GM18498 (cell line): Measurements from ENCODE around the gene R3HDM2.
"Not testable (repeated sequence)": the region's sequence is repeated elsewhere in the genome, so short reads cannot be mapped to it uniquely, and the experiment has no call there.

Source experiments
- ATAC-seq: cut with Tn5 transposase; IDR thresholded peaks from one replicate; pipeline ENCODE4 v1.9.1; 2021; ENCODE audit warnings: mild to moderate bottlenecking, moderate library complexity; ENCODE audit not compliant: unreplicated experiment

R3HDM2 gene

GRCh38 chr12:57384478-57384877 is 46.4 kb downstream of the R3HDM2 start:
- ATAC-seq: no peak

DNA sequence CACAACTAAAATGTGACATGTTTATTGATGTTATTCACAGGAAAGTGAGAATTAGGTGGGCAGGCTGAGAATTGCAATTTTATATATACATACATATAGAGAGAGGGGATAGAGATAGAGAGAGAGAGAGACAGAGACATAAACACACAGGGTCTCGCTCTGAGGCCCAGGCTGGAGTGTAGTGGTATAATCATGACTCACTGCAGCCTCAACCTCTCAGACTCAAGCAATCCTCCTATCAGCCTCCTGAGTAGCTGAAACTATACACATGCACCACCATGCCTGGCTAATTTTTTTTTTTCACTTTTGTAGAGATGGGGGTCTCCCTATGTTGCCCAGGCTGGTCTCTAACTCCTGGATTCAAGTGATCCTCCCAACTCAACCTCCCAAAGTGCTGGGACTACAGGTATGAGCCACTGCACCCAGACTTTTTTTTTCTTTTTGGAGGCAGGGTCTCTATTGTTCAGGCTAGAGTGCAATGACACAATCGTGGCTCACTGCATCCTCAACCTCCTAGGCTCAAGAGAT is 49.1 kb downstream of the R3HDM2 start:
- no peak for ATAC-seq

GRCh38 chr12:57380300-57380699 is 50.5 kb downstream of the R3HDM2 start:
- no peak for ATAC-seq

DNA sequence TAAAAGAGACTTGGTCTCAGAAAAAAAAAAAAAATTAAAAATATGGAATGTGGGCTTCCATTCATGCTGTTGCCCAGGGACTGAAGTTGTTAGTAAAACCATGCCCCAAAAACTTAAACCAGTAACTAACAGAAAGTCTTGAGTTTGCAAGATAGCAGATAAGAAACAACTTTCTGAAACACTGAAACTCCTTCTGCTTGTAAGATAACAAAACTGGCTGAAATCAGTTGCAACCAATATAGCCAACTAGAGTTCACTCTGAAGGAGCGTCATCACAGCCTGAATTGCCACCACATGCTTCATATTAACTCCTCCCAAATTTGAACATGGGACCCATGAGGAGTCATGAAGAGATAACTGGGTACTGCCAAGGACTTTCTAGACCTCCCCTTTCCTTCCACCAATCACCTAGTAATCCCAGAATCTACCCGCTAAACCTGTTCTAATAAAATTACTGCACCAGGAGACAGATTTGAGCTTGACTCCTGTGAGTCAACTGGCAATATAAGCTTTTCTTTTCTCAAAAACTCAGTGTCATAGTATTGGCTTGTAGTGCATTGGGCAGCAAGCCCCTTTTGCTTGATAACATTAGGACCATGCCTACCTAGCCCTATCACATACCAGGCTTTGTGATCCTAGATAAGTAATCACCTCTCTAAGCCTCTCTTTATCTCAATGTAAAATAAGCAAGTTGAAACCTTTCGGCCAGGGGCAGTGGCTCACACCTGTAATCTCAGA is 53.6 kb downstream of the R3HDM2 start:
- ATAC-seq: no peak

GRCh38 chr12:57372233-57372632 is 58.6 kb downstream of the R3HDM2 start:
- ATAC-seq: no peak

- no peak for ATAC-seq
These were observed 60.1 kb downstream of the R3HDM2 start for GRCh38 chr12:57370696-57371095.

DNA sequence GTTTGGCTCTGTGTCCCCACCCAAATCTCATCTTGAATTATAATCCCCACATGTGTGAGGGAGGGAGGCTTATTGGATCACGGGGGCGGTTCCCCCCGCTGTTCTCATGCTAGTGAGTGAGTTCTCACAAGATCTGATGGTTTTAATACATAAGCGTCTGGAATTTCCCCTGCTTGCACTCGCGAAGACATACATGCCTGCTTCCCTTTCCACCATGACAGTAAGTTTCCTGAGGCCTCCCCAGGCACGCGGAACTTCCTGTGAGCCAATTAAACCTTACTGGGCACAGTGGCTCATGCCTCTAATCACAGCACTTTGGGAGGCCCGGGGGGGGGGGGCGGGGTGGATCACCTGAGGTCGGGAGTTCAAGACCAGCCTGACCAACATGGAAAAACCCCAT is 60.8 kb downstream of the R3HDM2 start:
- no peak for ATAC-seq

- ATAC-seq: no peak
These were observed 61.6 kb downstream of the R3HDM2 start for GRCh38 chr12:57369202-57369601.

- no peak for ATAC-seq
These were observed 62.3 kb downstream of the R3HDM2 start for GRCh38 chr12:57368349-57369095.

GRCh38 chr12:57367121-57367520 is 63.7 kb downstream of the R3HDM2 start:
- ATAC-seq: no peak

GRCh38 chr12:57366315-57366714 is 64.5 kb downstream of the R3HDM2 start:
- ATAC-seq: no peak

- not testable (repeated sequence) for ATAC-seq
These were observed 66.7 kb downstream of the R3HDM2 start for GRCh38 chr12:57364156-57364555.

GRCh38 chr12:57360468-57360867 is 70.4 kb downstream of the R3HDM2 start:
- ATAC-seq: no peak

DNA sequence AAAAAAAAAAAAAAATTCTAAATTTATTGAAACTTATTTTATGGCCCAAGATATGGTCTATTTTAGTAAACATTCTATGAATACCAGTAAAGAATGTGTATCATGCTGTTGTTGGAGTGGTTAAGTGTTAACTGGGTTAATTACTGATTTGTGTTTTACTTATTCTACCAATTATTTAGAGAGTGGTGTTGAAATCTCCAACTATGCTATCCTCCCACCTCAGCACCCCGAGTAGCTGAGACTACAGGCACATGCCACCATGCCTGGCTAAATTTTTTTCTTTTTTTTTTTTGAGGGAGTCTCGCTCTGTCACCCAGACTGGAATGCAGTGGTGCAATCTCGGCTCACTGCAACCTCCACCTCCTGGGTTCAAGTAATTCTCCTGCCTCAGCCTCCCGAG is 72.2 kb downstream of the R3HDM2 start:
- no peak for ATAC-seq

DNA sequence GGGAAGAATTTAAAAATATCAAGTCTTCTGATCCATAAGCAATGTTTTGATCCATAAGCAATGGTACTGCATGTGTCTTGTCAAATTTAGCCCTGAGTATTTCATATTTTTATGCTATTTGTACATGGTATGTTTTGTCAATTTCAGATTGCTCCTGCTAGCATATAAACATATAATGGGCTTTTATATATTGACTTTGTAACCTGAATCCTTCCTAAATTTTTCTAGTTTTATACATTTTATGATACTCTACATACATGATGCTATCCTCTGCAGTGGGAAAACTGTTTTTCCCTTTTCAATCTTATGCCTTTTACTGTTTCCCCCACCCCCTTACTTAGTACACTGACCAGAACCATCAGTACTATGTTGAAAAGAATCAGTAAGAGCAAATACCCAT is 75.1 kb downstream of the R3HDM2 start:
- no peak for ATAC-seq

- no peak for ATAC-seq
These were observed 78.7 kb downstream of the R3HDM2 start for GRCh38 chr12:57352166-57352565.

DNA sequence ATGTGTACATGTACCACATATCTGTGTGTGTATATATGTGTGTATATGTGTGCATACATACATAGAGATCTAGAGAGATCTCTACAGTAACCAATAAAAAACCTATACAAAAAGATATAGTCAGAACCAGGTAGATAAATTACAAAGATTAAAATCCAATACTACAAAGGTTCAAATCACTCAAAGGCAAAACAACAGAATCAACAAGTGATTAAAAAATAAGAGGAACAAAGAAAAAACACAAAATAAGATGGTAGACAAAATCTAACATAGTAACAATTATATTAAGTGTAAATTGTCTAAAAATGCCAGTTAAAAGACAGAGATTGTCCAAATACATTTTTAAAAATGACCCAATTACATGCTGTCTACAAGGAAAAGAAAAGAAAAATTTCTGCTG is 83.6 kb downstream of the R3HDM2 start:
- ATAC-seq: no peak

DNA sequence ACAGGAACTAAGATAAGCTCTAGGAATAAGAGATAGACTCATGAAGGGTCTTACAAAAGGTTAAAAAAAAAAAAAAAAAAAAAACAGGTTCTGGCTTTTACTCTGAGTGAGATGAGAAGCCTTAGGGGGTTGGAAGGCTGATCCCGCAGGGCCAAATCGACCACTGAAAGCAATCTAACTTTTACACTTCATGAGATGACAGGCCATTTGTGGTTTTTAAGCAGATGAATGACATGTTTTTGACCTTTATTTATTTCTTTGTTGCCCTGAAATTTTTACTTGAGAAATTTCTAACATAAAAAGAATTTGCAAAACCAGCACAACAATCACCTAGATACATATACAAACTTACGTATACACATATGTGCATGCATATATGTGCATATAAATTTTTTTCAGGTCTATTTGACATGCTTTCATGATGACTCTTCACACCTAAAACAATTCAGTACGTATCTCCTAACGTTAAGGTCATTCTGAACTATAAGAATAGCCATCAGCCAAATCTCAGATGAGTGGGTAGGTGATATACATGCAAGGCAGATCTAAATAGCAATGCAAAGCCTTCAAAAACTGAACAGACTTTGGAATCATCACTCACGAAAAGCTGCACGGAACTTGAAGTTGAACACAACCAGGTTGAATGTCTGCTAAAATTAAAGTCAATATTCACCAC is 87.0 kb downstream of the R3HDM2 start:
- no peak for ATAC-seq

GRCh38 chr12:57342207-57342691 is 88.6 kb downstream of the R3HDM2 start:
- no peak for ATAC-seq

DNA sequence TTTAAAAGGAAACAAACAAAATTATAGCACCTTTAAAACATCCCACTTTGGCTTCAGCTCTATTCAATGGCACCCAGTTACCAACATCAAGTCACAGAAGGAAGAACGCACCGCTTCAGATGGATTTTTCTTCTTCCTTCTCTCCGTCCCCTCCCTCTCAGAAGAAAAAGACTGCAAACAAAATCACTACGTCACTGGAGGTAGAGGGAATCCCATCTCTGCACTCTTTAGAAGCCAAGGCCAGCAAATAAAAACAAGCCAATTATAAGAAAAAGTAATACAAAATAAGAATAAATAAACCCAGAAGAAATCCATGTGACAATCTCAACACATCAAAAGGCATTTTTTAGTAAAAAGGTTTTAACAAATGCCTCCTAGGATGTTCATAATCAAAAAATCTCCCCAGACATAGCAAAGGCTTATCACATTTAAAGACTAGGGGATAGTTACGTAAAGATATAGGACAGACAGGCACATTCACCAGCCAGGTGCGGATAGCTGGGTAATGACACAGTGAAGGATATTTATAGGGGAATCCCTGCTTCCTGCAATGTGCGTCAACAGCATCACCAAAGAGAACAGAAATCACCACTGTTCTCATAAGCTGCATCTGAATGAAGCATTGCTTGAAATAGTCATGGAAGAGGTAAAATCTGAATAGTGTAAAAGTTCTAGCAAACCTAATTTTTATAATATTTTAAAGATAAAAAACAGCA is 89.4 kb downstream of the R3HDM2 start:
- ATAC-seq: no peak

GRCh38 chr12:57340104-57340503 is 90.7 kb downstream of the R3HDM2 start:
- no peak for ATAC-seq
